ENCODE results near the gene MRPS27. TPM values are rescaled to one million over a fixed set of nuclear protein-coding genes. Genes with fewer than 3 reads are reported as not detected.
A peak's percentile ranks its signal among the peaks of the same experiment; 100 is the strongest.

MRPS27 gene
- total RNA-seq, 1 experiment from 2014 or later, result 88.6 TPM

DNA sequence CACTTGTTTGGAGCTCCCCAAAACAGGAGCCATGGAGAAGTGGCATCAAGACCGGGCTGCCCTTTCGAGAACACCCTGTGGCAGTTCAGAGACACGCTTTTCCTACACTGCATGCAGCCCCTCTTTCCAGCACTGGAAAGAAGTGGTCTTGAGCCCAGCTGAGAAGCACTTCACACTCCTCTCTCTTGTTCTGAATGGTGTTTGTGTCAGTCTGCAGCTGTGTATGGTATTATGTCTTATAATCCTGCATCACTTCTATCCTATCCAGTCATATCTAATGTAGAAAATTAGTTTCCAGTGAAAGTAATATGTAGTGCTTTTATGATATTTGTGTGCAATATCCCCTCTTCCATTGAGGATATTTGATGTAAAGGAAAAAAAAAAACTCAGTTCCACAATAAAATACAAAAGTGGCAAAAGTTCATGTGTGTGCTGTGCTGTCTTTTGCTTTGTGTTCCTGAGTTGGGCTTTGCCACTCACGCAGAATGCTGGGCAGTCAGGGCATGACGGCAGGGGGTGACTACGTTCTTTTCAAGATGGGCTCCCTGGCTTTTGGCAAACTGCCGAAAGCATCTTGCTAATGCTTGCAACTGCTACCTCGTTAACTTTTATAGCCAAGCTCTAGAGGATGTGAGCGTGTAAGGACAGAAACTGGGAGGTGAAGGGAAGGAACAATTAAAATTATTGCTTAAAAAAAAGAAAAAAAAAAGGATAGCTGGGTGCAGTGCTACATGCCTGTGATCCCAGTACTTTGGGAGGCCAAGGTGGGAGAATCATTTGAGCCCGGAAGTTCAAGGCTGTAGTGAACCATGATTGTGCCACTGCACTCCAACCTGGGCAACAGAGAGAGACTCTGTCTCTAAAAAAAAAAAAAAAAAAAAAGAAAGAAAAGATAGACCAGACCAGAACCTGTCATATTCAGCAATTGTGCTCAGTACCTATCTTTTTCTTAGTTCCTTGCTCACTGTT is 110.6 kb downstream of the MRPS27 start:
- Histone ChIP-seq H3K27ac (ENCODE audit: low read depth, low read length, poor library complexity, severe bottlenecking) (peak overlapping the region; percentile 3), H3K4me1 (ENCODE audit: insufficient read depth, low read length, poor library complexity, severe bottlenecking) (peaks cover 37% of the 10 kb centered on the region), H3K9me3 (ENCODE audit: low read depth, low read length, poor library complexity, severe bottlenecking) (no peaks in the 10 kb centered on the region), H3K4me3 (ENCODE audit: low read depth, low read length, poor library complexity, severe bottlenecking) (no peak overlapping the region), H3K27me3 (replicated peaks; ENCODE audit: insufficient read depth, low read depth, low read length, poor library complexity) (no peaks in the 10 kb centered on the region), H3K36me3 (ENCODE audit: insufficient read depth, low read length, poor library complexity, severe bottlenecking) (peaks cover 15% of the 10 kb centered on the region)
- no TSS peak for BruUV-seq (replicated peaks)
- peak; percentile 94 for DNase-seq (ENCODE audit: low spot score)
- CTCF ChIA-PET, result no interaction called here
- intact Hi-C loops (cut with micrococcal nuclease; ENCODE audit: unreplicated experiment), result no loop called here
- POLR2A ChIA-PET (ENCODE audit: low non-redundant PET), result interaction anchor here (0.7 kb wide), 1 partner anchor 30 kb away, joined by 3 read pairs; no protein-coding TSS in a partner anchor
- no peak for TF ChIP-seq EZH2 (IDR thresholded peaks at IDR 0.05; ENCODE audit: borderline replicate concordance, low read depth, low read length, poor library complexity, severe bottlenecking)
- TF ChIP-seq, protein P1, sequence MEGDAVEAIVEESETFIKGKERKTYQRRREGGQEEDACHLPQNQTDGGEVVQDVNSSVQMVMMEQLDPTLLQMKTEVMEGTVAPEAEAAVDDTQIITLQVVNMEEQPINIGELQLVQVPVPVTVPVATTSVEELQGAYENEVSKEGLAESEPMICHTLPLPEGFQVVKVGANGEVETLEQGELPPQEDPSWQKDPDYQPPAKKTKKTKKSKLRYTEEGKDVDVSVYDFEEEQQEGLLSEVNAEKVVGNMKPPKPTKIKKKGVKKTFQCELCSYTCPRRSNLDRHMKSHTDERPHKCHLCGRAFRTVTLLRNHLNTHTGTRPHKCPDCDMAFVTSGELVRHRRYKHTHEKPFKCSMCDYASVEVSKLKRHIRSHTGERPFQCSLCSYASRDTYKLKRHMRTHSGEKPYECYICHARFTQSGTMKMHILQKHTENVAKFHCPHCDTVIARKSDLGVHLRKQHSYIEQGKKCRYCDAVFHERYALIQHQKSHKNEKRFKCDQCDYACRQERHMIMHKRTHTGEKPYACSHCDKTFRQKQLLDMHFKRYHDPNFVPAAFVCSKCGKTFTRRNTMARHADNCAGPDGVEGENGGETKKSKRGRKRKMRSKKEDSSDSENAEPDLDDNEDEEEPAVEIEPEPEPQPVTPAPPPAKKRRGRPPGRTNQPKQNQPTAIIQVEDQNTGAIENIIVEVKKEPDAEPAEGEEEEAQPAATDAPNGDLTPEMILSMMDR (conservative IDR thresholded peaks at IDR 0.05; ENCODE audit: low read depth, low read length), result peak; percentile 28; the same call in 1 of the 2 replicates

DNA sequence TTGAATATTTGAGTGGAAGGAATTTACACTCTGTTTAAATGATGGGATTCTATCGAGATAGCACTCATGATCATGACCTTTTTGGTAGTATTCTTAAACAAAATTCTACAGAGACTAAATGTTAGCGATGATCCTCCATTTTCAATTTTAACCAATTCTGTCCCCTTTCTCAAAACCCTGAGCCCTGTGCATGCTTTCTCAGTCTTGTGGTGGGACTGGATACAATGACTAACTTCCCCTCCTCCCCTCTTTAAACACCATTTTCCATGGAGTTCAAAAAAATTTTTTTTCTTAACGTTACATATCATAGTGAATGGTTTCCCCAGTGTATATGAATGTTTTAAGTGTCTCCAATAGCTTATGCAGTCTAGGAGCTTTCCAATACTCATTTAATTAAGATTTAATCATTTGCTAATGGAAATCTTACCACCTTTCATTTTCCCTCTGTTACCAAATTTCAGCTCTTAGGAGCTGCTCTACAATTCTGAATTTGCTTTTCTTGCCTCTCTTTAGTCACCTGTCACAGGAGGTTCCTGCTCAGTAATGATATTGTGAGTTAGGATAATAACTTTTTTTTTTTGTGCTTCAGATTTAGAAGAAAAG is 111.6 kb downstream of the MRPS27 start:
- Histone ChIP-seq H3K4me3 (ENCODE audit: low read depth, low read length, poor library complexity, severe bottlenecking) (no peak overlapping the region), H3K27ac (ENCODE audit: low read depth, low read length, poor library complexity, severe bottlenecking) (no peak overlapping the region), H3K36me3 (ENCODE audit: insufficient read depth, low read length, poor library complexity, severe bottlenecking) (peaks cover 25% of the 10 kb centered on the region), H3K9me3 (ENCODE audit: low read depth, low read length, poor library complexity, severe bottlenecking) (no peaks in the 10 kb centered on the region), H3K4me1 (ENCODE audit: insufficient read depth, low read length, poor library complexity, severe bottlenecking) (peaks cover 37% of the 10 kb centered on the region), H3K27me3 (replicated peaks; ENCODE audit: insufficient read depth, low read depth, low read length, poor library complexity) (no peaks in the 10 kb centered on the region)
- TSS peak; percentile 26 for BruUV-seq (replicated peaks)
- TF ChIP-seq EZH2 (IDR thresholded peaks at IDR 0.05; ENCODE audit: borderline replicate concordance, low read depth, low read length, poor library complexity, severe bottlenecking), result no peak
- TF ChIP-seq, protein P1 (conservative IDR thresholded peaks at IDR 0.05; ENCODE audit: low read depth, low read length), result no peak
- intact Hi-C loops (cut with micrococcal nuclease; ENCODE audit: unreplicated experiment), result no loop called here
- ChIA-PET CTCF (no interaction called here), POLR2A (ENCODE audit: low non-redundant PET) (no interaction called here)
- DNase-seq (ENCODE audit: low spot score), result no peak

DNA sequence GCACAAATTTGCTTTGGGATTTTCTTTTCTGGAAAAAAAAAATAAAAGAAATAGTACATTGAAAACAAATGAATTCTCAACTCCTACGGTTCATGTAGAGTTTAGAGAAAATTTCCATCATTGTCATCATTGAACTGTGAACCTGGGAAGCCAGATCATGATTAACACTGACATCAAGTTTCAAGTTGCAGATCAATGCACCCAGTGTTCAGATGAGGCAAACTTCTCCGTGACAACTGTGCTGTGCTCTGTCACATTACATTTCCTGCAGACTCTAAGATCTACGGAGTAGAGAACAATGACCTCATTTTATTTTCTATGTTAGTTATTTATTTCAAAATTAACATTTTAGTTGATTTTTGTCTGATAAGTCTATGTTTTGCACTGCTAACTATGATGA is 113.0 kb downstream of the MRPS27 start:
- intact Hi-C loops (cut with micrococcal nuclease; ENCODE audit: unreplicated experiment), result no loop called here
- no TSS peak for BruUV-seq (replicated peaks)
- no peaks in the 10 kb centered on the region for H3K9me3 ChIP-seq (ENCODE audit: low read depth, low read length, poor library complexity, severe bottlenecking)
- TF ChIP-seq EZH2 (IDR thresholded peaks at IDR 0.05; ENCODE audit: borderline replicate concordance, low read depth, low read length, poor library complexity, severe bottlenecking), result no peak
- TF ChIP-seq, protein P1 (conservative IDR thresholded peaks at IDR 0.05; ENCODE audit: low read depth, low read length), result no peak
- ChIA-PET CTCF (no interaction called here), POLR2A (ENCODE audit: low non-redundant PET) (no interaction called here)
- peaks cover 28% of the 10 kb centered on the region for H3K36me3 ChIP-seq (ENCODE audit: insufficient read depth, low read length, poor library complexity, severe bottlenecking)
- no peaks in the 10 kb centered on the region for H3K27me3 ChIP-seq (replicated peaks; ENCODE audit: insufficient read depth, low read depth, low read length, poor library complexity)
- no peak for DNase-seq (ENCODE audit: low spot score)
- peaks cover 45% of the 10 kb centered on the region for H3K4me1 ChIP-seq (ENCODE audit: insufficient read depth, low read length, poor library complexity, severe bottlenecking)
- H3K4me3 ChIP-seq (ENCODE audit: low read depth, low read length, poor library complexity, severe bottlenecking), result no peak overlapping the region
- H3K27ac ChIP-seq (ENCODE audit: low read depth, low read length, poor library complexity, severe bottlenecking), result no peak overlapping the region

Measured in A673 (cell line).